Adrenal gland (tissue), 12 donors: ENCODE measurements around the gene PTPRD. TPM values are rescaled to one million over a fixed set of nuclear protein-coding genes. Genes with fewer than 3 reads are reported as not detected.

Source experiments
- DNase-seq, 7 donors: peaks; one replicate each; pipeline ENCODE4 v3.0.0-alpha.2; 2019 to 2020
- H3K27ac ChIP-seq, 5 donors: fragments of 200-600 bp; sonication (generic) in 4 of 5; 1 replicate in 3 of 5; 2 replicates in 2 of 5; pipeline versions ENCODE4 v1.5.1 to v1.8.0; 2016 to 2020; ENCODE audit warnings: mild to moderate bottlenecking in 1 of 5
- H3K27me3 ChIP-seq: fragments of 200-600 bp; 2 replicates; pipeline ENCODE4 v1.8.0; 2021
- H3K36me3 ChIP-seq, 2 donors: fragments of 200-600 bp; replicated peaks in 1 of 2; 1 replicate in 1 of 2; 2 replicates in 1 of 2; pipeline versions ENCODE4 v1.5.1 to v1.8.0; 2018 to 2022
- H3K4me1 ChIP-seq, 2 donors: fragments of 200-600 bp; replicated peaks in 1 of 2; 1 replicate in 1 of 2; 2 replicates in 1 of 2; pipeline versions ENCODE4 v1.5.1 to v1.8.0; 2018 to 2021
- H3K4me3 ChIP-seq, 4 donors: fragments of 200-600 bp; sonication (generic) in 3 of 4; one replicate each; pipeline ENCODE4 v1.5.1; 2016 to 2018
- H3K9me3 ChIP-seq, 3 donors: fragments of 200-600 bp; sonication (generic) in 1 of 3; replicated peaks in 1 of 3; 1 replicate in 2 of 3; 2 replicates in 1 of 3; pipeline versions ENCODE4 v1.5.1 to v1.8.0; 2016 to 2021
- POLR2A ChIP-seq, 2 donors: fragments of 450-650 bp; IDR thresholded peaks; one replicate each; pipeline ENCODE4 v1.6.1; 2017; ENCODE audit warnings: antibody characterized with exemption in 2 of 2, mild to moderate bottlenecking in 2 of 2, moderate library complexity in 1 of 2
- WGBS, 4 donors: extraction: QIAGEN DNeasy Blood & Tissue Kit in 2 of 4; methylation state at CpG; one replicate each; pipeline versions ENCODE4 v1.1.5 to v1.1.7; 2013 to 2017; 5-methylcytosine and 5-hydroxymethylcytosine counted together
- intact Hi-C, 2 donors: fragments of 100-400 bp; cut with DNase I; formaldehyde crosslinking; loops; one replicate each; pipeline versions ENCODE4 v1.14.1 to v1.15.0; 2022 to 2023
- polyA plus RNA-seq, 3 donors: library from polyadenylated mRNA; stranded (reverse); fragments of 200-250 nt in 2 of 3; fragments of 350-450 nt in 1 of 3; fragmentation: Illumina TruSeq in 1 of 3; extraction: RNeasy Lipid Tissue Mini Kit (QIAGEN cat#74804) in 1 of 3; gene quantifications; one replicate each; pipeline ENCODE4 v1.2.3, GENCODE V29; 2013 to 2014
- total RNA-seq, 9 donors: library from RNA; depleted of rRNA in 4 of 9; stranded (reverse); fragments of >200 nt in 4 of 9; fragments of 120-200 nt in 1 of 9; fragmentation: NEBNext Ultra II Directional in 1 of 9; extraction: Animal tissue kit (Norgen Biotek cat#: 25700) in 1 of 9; gene quantifications; one replicate each; pipeline versions ENCODE4 v1.1.0 to v1.2.4, GENCODE V29; 2013 to 2023
- TF ChIP-seq, protein P1 (sequence below), 6 experiments: fragments of 450-650 bp in 4 of 6; fragments of 200-600 bp in 2 of 6; sonication (generic) in 1 of 6; IDR thresholded peaks; 1 replicate in 5 of 6; 2 replicates in 1 of 6; pipeline versions ENCODE4 v1.5.1 to v1.8.0; 2016 to 2021; ENCODE audit warnings: antibody characterized with exemption in 6 of 6, mild to moderate bottlenecking in 2 of 6, moderate library complexity in 1 of 6
- donor health status: healthy with polysubstance abuse.
- donor health status: Bipolar disorder and iron deficiency.
- donor health status: DM: yes; HTN: yes; CAD: no.
- donor health status: DM: no; HTN: no; CAD: no.
- donor health status: DM: no; HTN: no; CAD: no.
- donor health status: DM: yes; HTN: yes; CAD: no.

Gene PTPRD
- total and polyA plus RNA-seq, 12 donors, result 0.61 to 71.2 (median 4.5) TPM

DNA sequence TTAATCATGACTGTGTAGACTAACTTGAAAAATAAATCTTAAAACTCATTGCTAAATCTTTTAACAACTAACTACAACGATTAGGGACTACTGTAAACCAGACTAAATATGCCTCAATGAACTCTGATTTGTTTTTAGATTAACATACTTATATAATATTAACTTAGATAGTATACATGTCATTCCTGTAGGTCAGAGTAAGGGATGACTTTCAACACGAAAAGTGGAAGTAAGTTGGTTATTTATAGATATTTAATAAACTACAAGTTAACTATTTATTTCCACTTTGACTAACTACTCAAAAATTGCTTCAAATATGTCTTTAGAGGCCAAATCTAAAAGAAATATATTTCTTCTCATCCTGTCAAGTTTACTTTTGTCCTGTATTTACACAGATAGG, 795.6 kb downstream of the PTPRD start:
- Histone ChIP-seq H3K4me3 (no peak overlapping the region), H3K36me3 (no peaks in the 10 kb centered on the region), H3K27me3 (no peaks in the 10 kb centered on the region), H3K9me3 (no peaks in the 10 kb centered on the region), H3K27ac (no peak overlapping the region), H3K4me1 (no peaks in the 10 kb centered on the region)
- intact Hi-C loops, result no loop called here
- no peak for DNase-seq
- 13 to 31% (median 27%) methylated on average over 2 of the region's 2 CpGs for WGBS, 4 donors
- TF ChIP-seq, protein P1, sequence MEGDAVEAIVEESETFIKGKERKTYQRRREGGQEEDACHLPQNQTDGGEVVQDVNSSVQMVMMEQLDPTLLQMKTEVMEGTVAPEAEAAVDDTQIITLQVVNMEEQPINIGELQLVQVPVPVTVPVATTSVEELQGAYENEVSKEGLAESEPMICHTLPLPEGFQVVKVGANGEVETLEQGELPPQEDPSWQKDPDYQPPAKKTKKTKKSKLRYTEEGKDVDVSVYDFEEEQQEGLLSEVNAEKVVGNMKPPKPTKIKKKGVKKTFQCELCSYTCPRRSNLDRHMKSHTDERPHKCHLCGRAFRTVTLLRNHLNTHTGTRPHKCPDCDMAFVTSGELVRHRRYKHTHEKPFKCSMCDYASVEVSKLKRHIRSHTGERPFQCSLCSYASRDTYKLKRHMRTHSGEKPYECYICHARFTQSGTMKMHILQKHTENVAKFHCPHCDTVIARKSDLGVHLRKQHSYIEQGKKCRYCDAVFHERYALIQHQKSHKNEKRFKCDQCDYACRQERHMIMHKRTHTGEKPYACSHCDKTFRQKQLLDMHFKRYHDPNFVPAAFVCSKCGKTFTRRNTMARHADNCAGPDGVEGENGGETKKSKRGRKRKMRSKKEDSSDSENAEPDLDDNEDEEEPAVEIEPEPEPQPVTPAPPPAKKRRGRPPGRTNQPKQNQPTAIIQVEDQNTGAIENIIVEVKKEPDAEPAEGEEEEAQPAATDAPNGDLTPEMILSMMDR (IDR thresholded peaks at IDR 0.05), result no peak

DNA sequence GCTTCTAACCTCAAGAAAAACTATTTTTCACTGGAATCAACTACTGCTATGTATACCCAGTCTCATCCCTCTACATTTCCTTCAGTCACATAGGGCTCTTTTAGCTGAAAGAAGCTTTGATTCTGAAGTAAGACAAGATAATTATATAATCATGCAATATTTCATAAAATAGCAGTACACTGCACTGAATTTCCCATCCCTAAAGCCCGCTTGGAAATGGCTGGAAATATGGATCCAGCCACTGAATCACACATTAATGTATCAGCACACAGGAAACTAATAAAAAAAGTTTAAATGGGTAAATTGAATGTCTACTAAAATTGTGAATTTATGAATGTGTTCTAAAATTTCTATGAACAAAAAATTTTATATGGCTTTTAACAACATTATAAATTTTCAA, 808.7 kb downstream of the PTPRD start:
- no peaks in the 10 kb centered on the region for H3K36me3 ChIP-seq
- 78 to 95% (median 87%) methylated on average over 1 of the region's 1 CpG for WGBS, 4 donors
- no peak overlapping the region for H3K4me3 ChIP-seq
- TF ChIP-seq POLR2A (IDR thresholded peaks at IDR 0.05), result no peak
- TF ChIP-seq, protein P1 (IDR thresholded peaks at IDR 0.05), result no peak
- H3K9me3 ChIP-seq, result no peaks in the 10 kb centered on the region
- H3K27me3 ChIP-seq, result no peaks in the 10 kb centered on the region
- DNase-seq, result no peak
- no peak overlapping the region for H3K27ac ChIP-seq
- H3K4me1 ChIP-seq, result no peaks in the 10 kb centered on the region
- intact Hi-C loops, result no loop called here

DNA sequence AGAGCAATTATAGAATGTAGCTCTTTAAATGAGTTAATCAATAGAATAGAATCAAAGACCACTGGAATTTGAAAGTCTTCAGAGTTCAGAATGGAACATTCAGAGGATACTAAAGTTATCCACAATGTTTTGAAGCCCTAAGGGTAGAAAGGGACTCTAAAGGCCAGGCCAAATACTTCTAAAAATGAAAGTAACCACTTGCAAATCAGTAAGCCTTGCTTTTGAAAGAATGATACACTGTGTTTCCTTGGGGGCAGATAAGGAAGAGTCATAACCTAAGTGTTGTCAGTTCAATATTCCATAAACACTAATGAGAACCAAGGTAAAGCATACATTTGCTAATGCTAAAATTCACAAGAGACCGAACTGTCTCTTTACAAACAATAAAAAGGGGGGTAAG, 813.5 kb downstream of the PTPRD start:
- DNase-seq, result no peak
- Histone ChIP-seq H3K4me3 (no peak overlapping the region), H3K4me1 (no peaks in the 10 kb centered on the region), H3K36me3 (no peaks in the 10 kb centered on the region), H3K9me3 (no peaks in the 10 kb centered on the region), H3K27ac (no peak overlapping the region), H3K27me3 (no peaks in the 10 kb centered on the region)
- intact Hi-C loops, result loop anchor here in 1 of 2 donors (10.0 kb wide), 1 partner anchor 194 kb away; no protein-coding TSS in a partner anchor
- no peak for TF ChIP-seq POLR2A (IDR thresholded peaks at IDR 0.05)
- TF ChIP-seq, protein P1 (IDR thresholded peaks at IDR 0.05), result no peak
- WGBS, 4 donors, result 85 to 94% (median 86%) methylated on average over 1 of the region's 1 CpG

DNA sequence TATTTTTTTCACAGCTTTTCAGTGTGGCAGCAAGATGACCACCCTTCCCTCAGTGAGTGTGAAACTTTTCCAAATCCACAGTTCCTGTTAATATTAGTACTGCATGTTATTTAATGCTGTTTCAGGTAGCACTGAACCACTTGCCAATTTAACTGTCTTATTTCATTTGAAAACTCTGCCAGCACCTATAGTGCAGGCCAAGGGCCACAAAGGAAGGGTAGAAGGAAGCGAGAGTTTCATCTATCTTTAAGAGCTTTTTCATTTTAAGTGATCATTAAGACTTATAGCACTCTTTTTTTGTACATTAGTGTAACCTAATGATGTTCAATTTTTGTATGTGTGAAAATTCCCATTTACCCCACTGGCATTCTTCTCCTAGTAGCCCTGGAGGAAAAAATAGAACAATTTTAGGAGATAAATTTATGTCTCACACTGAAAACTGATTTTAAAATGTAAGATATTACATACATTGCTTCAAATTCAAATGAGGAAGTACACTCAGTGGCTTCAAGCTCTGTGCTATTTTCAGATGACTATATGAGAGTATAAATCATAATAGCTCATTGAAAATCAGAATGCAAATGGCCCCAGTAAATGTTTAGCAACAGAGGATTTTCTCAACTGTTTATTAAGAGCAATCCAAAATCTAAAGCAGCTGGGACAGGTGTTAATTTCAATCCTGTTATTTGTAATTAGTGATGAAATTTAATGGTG, 820.5 kb downstream of the PTPRD start:
- Histone ChIP-seq H3K9me3 (no peaks in the 10 kb centered on the region), H3K36me3 (no peaks in the 10 kb centered on the region), H3K4me1 (no peaks in the 10 kb centered on the region), H3K27me3 (no peaks in the 10 kb centered on the region), H3K27ac (no peak overlapping the region), H3K4me3 (no peak overlapping the region)
- 64 to 84% (median 68%) methylated on average over 1 of the region's 1 CpG for WGBS, 4 donors
- intact Hi-C loops, result loop anchor here in 1 of 2 donors (10.0 kb wide), 1 partner anchor 188 kb away; no protein-coding TSS in a partner anchor
- TF ChIP-seq, protein P1 (IDR thresholded peaks at IDR 0.05), result no peak
- no peak for TF ChIP-seq POLR2A (IDR thresholded peaks at IDR 0.05)
- DNase-seq, result no peak
